HCT116 (cell line): ENCODE data around the gene CDH16.

Experiments used
- CEBPB ChIP-seq: IDR thresholded peaks from 2 replicates; pipeline ENCODE4 v1.6.1; 2012; ENCODE audit warnings: low read depth
- EGR1 ChIP-seq: IDR thresholded peaks from 2 replicates; pipeline ENCODE4 v1.6.1; 2012; ENCODE audit warnings: low read depth
- EZH2 ChIP-seq: fragments of 200-600 bp; sonication (generic); IDR thresholded peaks from 2 replicates; pipeline ENCODE4 v1.6.1; 2017; ENCODE audit warnings: antibody characterized with exemption, mixed run types
- EZH2phosphoT487 ChIP-seq: fragments of 200-600 bp; IDR thresholded peaks from 2 replicates; pipeline ENCODE4 v1.6.1; 2018; ENCODE audit warnings: antibody characterized with exemption, borderline replicate concordance
- FOSL1 ChIP-seq: IDR thresholded peaks from 2 replicates; pipeline ENCODE4 v1.6.1; 2012; ENCODE audit warnings: low read depth
- POLR2A ChIP-seq: IDR thresholded peaks from 2 replicates; pipeline ENCODE4 v1.7.0; 2011; ENCODE audit warnings: borderline replicate concordance; ENCODE audit not compliant: insufficient read depth, insufficient read length; ENCODE audit errors: extremely low read depth
- POLR2AphosphoS5 ChIP-seq: IDR thresholded peaks from 2 replicates; pipeline ENCODE4 v1.6.1; 2011; ENCODE audit warnings: mild to moderate bottlenecking, low read depth, low read length, moderate library complexity
- SRF ChIP-seq: IDR thresholded peaks from 2 replicates; pipeline ENCODE4 v1.6.1; 2012; ENCODE audit warnings: low read depth
- YY1 ChIP-seq: IDR thresholded peaks from 2 replicates; pipeline ENCODE4 v1.6.1; 2011; ENCODE audit warnings: low read length, low read depth, moderate library complexity, mild to moderate bottlenecking; ENCODE audit not compliant: insufficient replicate concordance; ENCODE audit errors: extremely low read depth
- ZFX ChIP-seq: fragments of 450-650 bp; IDR thresholded peaks from 2 replicates; pipeline ENCODE4 v1.6.1; 2017
- ZNF274 ChIP-seq: fragments of 200-500 bp; sonication (Bioruptor generic); IDR thresholded peaks from 2 replicates; pipeline ENCODE4 v1.6.1; 2014; ENCODE audit warnings: mild to moderate bottlenecking, low read depth, low read length, inconsistent platforms
- TF ChIP-seq, protein P1 (sequence below), 3 experiments: fragments of 200-600 bp in 1 of 3; sonication (generic) in 1 of 3; IDR thresholded peaks in 2 of 3; conservative IDR thresholded peaks in 1 of 3; 2 replicates each; pipeline ENCODE4 v1.5.1; 2012 to 2017; ENCODE audit warnings: low read depth in 2 of 3, low read length in 2 of 3, antibody characterized with exemption in 1 of 3, borderline replicate concordance in 1 of 3, control low read depth in 1 of 3, mild to moderate bottlenecking in 1 of 3, mixed read lengths in 1 of 3, mixed run types in 1 of 3, moderate library complexity in 1 of 3; ENCODE audit not compliant: insufficient read depth in 1 of 3
- TF ChIP-seq, protein P2 (sequence below): IDR thresholded peaks from 2 replicates; pipeline ENCODE4 v1.6.1; 2012

DNA sequence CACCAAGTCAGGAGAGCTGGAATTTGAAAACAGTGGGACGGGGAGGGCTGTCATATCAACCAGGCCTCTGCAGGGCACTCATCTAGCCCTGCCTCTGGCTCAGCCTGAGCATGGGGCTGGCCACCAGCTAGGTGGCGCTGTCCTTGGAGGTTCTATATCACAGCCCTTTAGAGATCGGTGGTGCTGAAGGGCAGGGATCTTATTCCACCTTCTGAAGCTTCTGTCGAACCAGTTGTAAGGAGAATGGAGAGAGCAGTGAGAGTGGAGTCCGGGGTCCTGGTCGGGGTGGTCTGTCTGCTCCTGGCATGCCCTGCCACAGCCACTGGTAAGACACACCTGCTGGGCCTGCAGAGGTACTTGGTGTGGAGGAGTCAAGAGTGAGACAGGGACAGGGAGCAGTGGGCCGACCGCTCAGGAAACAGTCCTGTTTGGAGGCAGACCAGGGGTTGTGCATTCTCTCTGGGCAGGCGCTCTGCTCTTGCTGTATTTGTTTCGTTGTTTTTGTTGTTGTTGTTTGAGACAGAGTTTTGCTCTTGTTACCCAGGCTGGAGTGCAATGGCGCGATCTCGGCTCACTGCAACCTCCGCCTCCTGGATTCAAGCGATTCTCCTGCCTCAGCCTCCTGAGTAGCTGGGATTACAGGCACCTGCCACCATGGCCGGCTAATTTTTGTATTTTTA, 42.5 kb upstream of the CDH16 start, which contains the start of gene CES3:
- TF ChIP-seq POLR2A (peak; percentile 60), ZNF274 (no peak), EZH2phosphoT487 (no peak), FOSL1 (no peak), CEBPB (no peak), SRF (no peak), YY1 (peak; percentile 53), EGR1 (no peak), POLR2AphosphoS5 (peak; percentile 68), EZH2 (no peak), ZFX (peak; percentile 57; the same call in 1 of the 2 replicates)
- TF ChIP-seq, protein P1, sequence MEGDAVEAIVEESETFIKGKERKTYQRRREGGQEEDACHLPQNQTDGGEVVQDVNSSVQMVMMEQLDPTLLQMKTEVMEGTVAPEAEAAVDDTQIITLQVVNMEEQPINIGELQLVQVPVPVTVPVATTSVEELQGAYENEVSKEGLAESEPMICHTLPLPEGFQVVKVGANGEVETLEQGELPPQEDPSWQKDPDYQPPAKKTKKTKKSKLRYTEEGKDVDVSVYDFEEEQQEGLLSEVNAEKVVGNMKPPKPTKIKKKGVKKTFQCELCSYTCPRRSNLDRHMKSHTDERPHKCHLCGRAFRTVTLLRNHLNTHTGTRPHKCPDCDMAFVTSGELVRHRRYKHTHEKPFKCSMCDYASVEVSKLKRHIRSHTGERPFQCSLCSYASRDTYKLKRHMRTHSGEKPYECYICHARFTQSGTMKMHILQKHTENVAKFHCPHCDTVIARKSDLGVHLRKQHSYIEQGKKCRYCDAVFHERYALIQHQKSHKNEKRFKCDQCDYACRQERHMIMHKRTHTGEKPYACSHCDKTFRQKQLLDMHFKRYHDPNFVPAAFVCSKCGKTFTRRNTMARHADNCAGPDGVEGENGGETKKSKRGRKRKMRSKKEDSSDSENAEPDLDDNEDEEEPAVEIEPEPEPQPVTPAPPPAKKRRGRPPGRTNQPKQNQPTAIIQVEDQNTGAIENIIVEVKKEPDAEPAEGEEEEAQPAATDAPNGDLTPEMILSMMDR (IDR thresholded peaks at IDR 0.05 in 2 of 3, conservative IDR thresholded peaks at IDR 0.05 in 1 of 3; ENCODE audit: borderline replicate concordance in 1 of 3, insufficient read depth in 1 of 3, low read depth in 2 of 3, low read length in 2 of 3), result peak; percentile 83 to 98 (median 97)
- TF ChIP-seq, protein P2, sequence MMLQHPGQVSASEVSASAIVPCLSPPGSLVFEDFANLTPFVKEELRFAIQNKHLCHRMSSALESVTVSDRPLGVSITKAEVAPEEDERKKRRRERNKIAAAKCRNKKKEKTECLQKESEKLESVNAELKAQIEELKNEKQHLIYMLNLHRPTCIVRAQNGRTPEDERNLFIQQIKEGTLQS, result no peak
